K562 (cell line): ENCODE measurements around the gene STRN3. TPM values are rescaled to one million over a fixed set of nuclear protein-coding genes. Genes with fewer than 3 reads are reported as not detected.

Experiments
- ATAC-seq: fragments of 200-7000 bp; cut with Tn5 transposase; 3 replicates; pipeline ENCODE4 v1.9.1; 2020; ENCODE audit warnings: moderate library complexity
- BruUV-seq: library from RNA; stranded (reverse); fragments of 400-500 nt; replicated peaks from 2 replicates; lab custom pipeline; 2021; lab: Mats Ljungman, UMichigan
- CTCF ChIA-PET: fragments of 300-600 bp; formaldehyde crosslinking; extraction: SDS; loops from one replicate; lab custom pipeline; 2021; ENCODE audit warnings: low intra/inter-chr PET ratio; lab: Yijun Ruan, JAX
- POLR2A ChIA-PET: fragments of 300-600, 350-650 bp; sonication (Branson Sonifier 250); formaldehyde crosslinking; extraction: SDS; loops from one replicate; lab custom pipeline; 2021; ENCODE audit warnings: antibody characterized with exemption, inconsistent platforms; lab: Yijun Ruan, JAX
- DNase-seq, 4 experiments: peaks; one replicate each; pipeline versions ENCODE4 v3.0.0 to v3.0.0-alpha.2; 2011 to 2018; ENCODE audit warnings: low spot score in 3 of 4, mixed read lengths in 3 of 4; ENCODE audit errors: extremely low read depth in 1 of 4
- FAIRE-seq: peaks from 2 replicates; lab custom pipeline; 2011; peaks lifted over from hg19 to GRCh38; lab: Jason Lieb, UNC
- H2AFZ ChIP-seq: 2 replicates; pipeline ENCODE4 v1.6.0; 2011; ENCODE audit warnings: low read depth, low read length, control low read depth, inconsistent platforms
- H3K27ac ChIP-seq: fragments of 200-600 bp; 3 replicates; pipeline ENCODE4 v1.8.0; 2011; ENCODE audit warnings: low read depth, mild to moderate bottlenecking, control low read depth, inconsistent platforms, low read length, moderate library complexity, mixed read lengths; ENCODE audit errors: extremely low read depth
- H3K27me3 ChIP-seq, 2 experiments: fragments of 300-600 bp in 1 of 2; 2 replicates in 1 of 2; 3 replicates in 1 of 2; pipeline versions ENCODE4 v1.6.0 to v1.8.0; 2011; ENCODE audit warnings: inconsistent platforms in 2 of 2, low read length in 2 of 2, mild to moderate bottlenecking in 1 of 2, mixed read lengths in 1 of 2, moderate library complexity in 1 of 2; ENCODE audit not compliant: control insufficient read depth in 2 of 2, insufficient read depth in 2 of 2
- H3K36me3 ChIP-seq: fragments of 300-600 bp; 3 replicates; pipeline ENCODE4 v1.8.0; 2011; ENCODE audit warnings: mild to moderate bottlenecking, low read length, inconsistent platforms; ENCODE audit not compliant: control insufficient read depth, insufficient read depth
- H3K4me1 ChIP-seq, 2 experiments: fragments of 200-600 bp in 1 of 2; replicated peaks in 1 of 2; 2 replicates in 1 of 2; 3 replicates in 1 of 2; pipeline versions ENCODE4 v1.5.1 to v1.8.0; 2011; ENCODE audit warnings: inconsistent platforms in 2 of 2, low read length in 2 of 2, mild to moderate bottlenecking in 1 of 2, mixed read lengths in 1 of 2, moderate library complexity in 1 of 2; ENCODE audit not compliant: control insufficient read depth in 2 of 2, insufficient read depth in 2 of 2
- H3K4me2 ChIP-seq: 2 replicates; pipeline ENCODE4 v1.6.1; 2011; ENCODE audit warnings: low read length, control low read depth, inconsistent platforms, mixed read lengths; ENCODE audit not compliant: insufficient read depth
- H3K4me3 ChIP-seq: fragments of 200-600 bp; sonication (generic), shearing (Covaris generic); 2 replicates; pipeline ENCODE4 v1.5.1; 2016; ENCODE audit warnings: control low read depth, inconsistent platforms
- H3K79me2 ChIP-seq: fragments of 200-600 bp; 3 replicates; pipeline ENCODE4 v1.8.0; 2011; ENCODE audit warnings: low read length, inconsistent platforms; ENCODE audit not compliant: control insufficient read depth, insufficient read depth
- H3K9ac ChIP-seq, 2 experiments: 2 replicates each; pipeline versions ENCODE4 v1.6.0 to v1.6.1; 2011; ENCODE audit warnings: low read depth in 2 of 2, low read length in 2 of 2, control low read depth in 1 of 2, inconsistent platforms in 1 of 2, mild to moderate bottlenecking in 1 of 2, mixed read lengths in 1 of 2; ENCODE audit not compliant: insufficient read depth in 1 of 2
- H3K9me1 ChIP-seq: one replicate; pipeline ENCODE4 v1.6.0; 2011; ENCODE audit warnings: inconsistent platforms, mild to moderate bottlenecking, low read length, moderate library complexity; ENCODE audit not compliant: control insufficient read depth, insufficient read depth
- H3K9me3 ChIP-seq: replicated peaks from 2 replicates; pipeline ENCODE4 v1.5.1; 2011; ENCODE audit warnings: low read depth, low read length, inconsistent platforms; ENCODE audit not compliant: control insufficient read depth, insufficient read depth
- H4K20me1 ChIP-seq: replicated peaks from 2 replicates; pipeline ENCODE4 v1.6.1; 2011; ENCODE audit warnings: low read length, inconsistent platforms, mixed read lengths; ENCODE audit not compliant: control insufficient read depth, insufficient read depth
- GTF2A2 ChIP-seq: IDR thresholded peaks from 2 replicates; pipeline ENCODE4 v1.6.1; 2016; ENCODE audit warnings: mild to moderate bottlenecking, missing genetic modification characterization, missing compliant biosample characterization
- HMGXB4 ChIP-seq: sonication (generic); formaldehyde crosslinking; IDR thresholded peaks from 2 replicates; pipeline ENCODE4 v1.8.1; 2023; ENCODE audit warnings: mild to moderate bottlenecking, missing genetic modification reagents
- POLR2B ChIP-seq: fragments of 450-650 bp; IDR thresholded peaks from 2 replicates; pipeline ENCODE4 v1.6.1; 2018; ENCODE audit warnings: low read depth; ENCODE audit not compliant: partially characterized antibody
- ZNF766 ChIP-seq: fragments of 200-800 bp; sonication (Bioruptor generic); conservative IDR thresholded peaks from 2 replicates; pipeline ENCODE4 v1.6.1; 2016; ENCODE audit warnings: missing genetic modification characterization, missing compliant biosample characterization
- in situ Hi-C: fragments of 300-500 bp; cut with MboI; formaldehyde crosslinking; loops from 4 replicates; pipeline ENCODE4 v1.15.0; 2018; ENCODE audit warnings: inconsistent platforms, mixed read lengths
- intact Hi-C: fragments of 100-400 bp; cut with micrococcal nuclease; formaldehyde crosslinking; loops from 2 replicates; pipeline ENCODE4 v1.14.2; 2022
- polyA plus RNA-seq, 8 experiments: library from polyadenylated mRNA; depleted of rRNA in 4 of 8; stranded (reverse) in 5 of 8; unstranded in 3 of 8; fragments of >200 nt; fragmentation: Nextera tagmentation in 2 of 8; fragmentation: Illumina TruSeq in 1 of 8; extraction: Ambion mirVana in 2 of 8; extraction: Trizol in 1 of 8; gene quantifications; 2 replicates each; pipeline versions ENCODE4 v1.2.1 to v1.2.3, GENCODE V29; 2011 to 2014; ENCODE audit warnings: inconsistent platforms in 1 of 8, missing spikeins in 1 of 8
- total RNA-seq, 7 experiments: library from RNA; depleted of rRNA in 6 of 7; stranded (reverse); fragments of >200 nt in 6 of 7; fragmentation: Illumina TruSeq in 2 of 7; extraction: Trizol in 2 of 7; gene quantifications; 2 replicates each; pipeline versions ENCODE4 v1.2.1 to v1.2.3, GENCODE V29; 2011 to 2021; ENCODE audit warnings: low replicate concordance in 1 of 7

STRN3 gene
- total and polyA plus RNA-seq, 9 of the 15 experiments (the other 6 are each of a cell fraction or from before 2014, with no cell fraction given), result 5.9 to 29.1 (median 16.0) TPM

GRCh38 chr14:30993071-30993470 lies 33.1 kb downstream of the STRN3 start:
- H3K9me1 ChIP-seq, result peaks cover 2% of the 10 kb centered on the region
- peaks cover 0 to 2% of the 10 kb centered on the region in 2 experiments; a peak in 2 of 5 replicates for H3K4me1 ChIP-seq
- BruUV-seq, result no TSS peak
- DNase-seq (no peak), FAIRE-seq (no peak)
- CTCF ChIA-PET, result interaction anchor here (0.7 kb wide), 1 partner anchor 21 kb away, joined by 5 read pairs; no protein-coding TSS in a partner anchor
- H3K9me3 ChIP-seq, result peaks cover 2% of the 10 kb centered on the region; the same call in 1 of the 2 replicates
- intact Hi-C loops (no loop called here), in situ Hi-C loops (no loop called here)
- no peak overlapping the region for H3K27ac ChIP-seq
- no peaks in the 10 kb centered on the region for H3K27me3 ChIP-seq
- no peaks in the 10 kb centered on the region; the same call in 1 of the 2 replicates for H4K20me1 ChIP-seq
- H3K4me2 ChIP-seq, result no peak overlapping the region
- no peak for TF ChIP-seq ZNF766
- no peak for TF ChIP-seq GTF2A2
- no peak for TF ChIP-seq POLR2B
- no peak for TF ChIP-seq HMGXB4 (CRISPR knock-in tag)
- TF ChIP-seq, all 486 proteins: peak for 0
- no peak for ATAC-seq
- POLR2A ChIA-PET, result interaction anchor here (0.6 kb wide), 1 partner anchor 26 kb away, joined by 5 read pairs; no protein-coding TSS in a partner anchor
- H3K79me2 ChIP-seq, result peaks cover 96% of the 10 kb centered on the region
- H3K9ac ChIP-seq, result no peak overlapping the region
- H2AFZ ChIP-seq, result no peak overlapping the region
- peaks cover 12% of the 10 kb centered on the region; the same call in 2 of the 3 replicates for H3K36me3 ChIP-seq
- H3K4me3 ChIP-seq, result no peak overlapping the region
